Motor neuron (in vitro differentiated cells): ENCODE data around the gene FARSA. TPM values are rescaled to one million over a fixed set of nuclear protein-coding genes. Genes with fewer than 3 reads are reported as not detected.
"Not testable (repeated sequence)": the region's sequence is repeated elsewhere in the genome, so short reads cannot be mapped to it uniquely, and the experiment has no call there.

Experiments used
- ATAC-seq, 8 experiments: fragments of 200-7000 bp; cut with Tn5 transposase; replicated peaks in 6 of 8; 2 replicates each; pipeline ENCODE4 v1.8.0; 2021; ENCODE audit warnings: mild to moderate bottlenecking in 8 of 8, moderate library complexity in 8 of 8
- H3K27ac ChIP-seq, 2 donors: fragments of 250-450 bp; sonication (Bioruptor Pico); 2 replicates each; pipeline ENCODE4 v1.9.0; 2021; ENCODE audit warnings: antibody characterized with exemption in 2 of 2, mild to moderate bottlenecking in 2 of 2, moderate library complexity in 1 of 2
- H3K4me1 ChIP-seq, 2 donors: fragments of 250-450 bp; sonication (Bioruptor Pico); replicated peaks in 1 of 2; 2 replicates each; pipeline ENCODE4 v1.6.1; 2021; ENCODE audit warnings: antibody characterized with exemption in 2 of 2, mild to moderate bottlenecking in 2 of 2, moderate library complexity in 1 of 2
- H3K4me3 ChIP-seq, 5 donors: fragments of 250-450 bp; sonication (Bioruptor Pico); 2 replicates each; pipeline ENCODE4 v1.9.0; 2021; ENCODE audit warnings: antibody characterized with exemption in 5 of 5, mild to moderate bottlenecking in 5 of 5, moderate library complexity in 4 of 5
- WGBS, 10 experiments: fragments of 450-650 bp; shearing (Covaris generic); methylation state at CpG; one replicate each; pipeline ENCODE4 v1.0.0; 2022; 5-methylcytosine and 5-hydroxymethylcytosine counted together
- in situ Hi-C, 9 experiments: fragments of 400-800 bp; cut with MboI; loops; one replicate each; pipeline ENCODE4 v1.15.0; 2021; ENCODE audit warnings: low sequenced_read_pairs in 9 of 9, low pct_unique_long_range_greater_than_20kb in 2 of 9; ENCODE audit not compliant: unreplicated experiment in 9 of 9
- total RNA-seq, 8 experiments: library from RNA; unstranded; fragments of 300-600 nt; gene quantifications; 2 replicates each; pipeline versions ENCODE4 v1.2.3 to v1.2.4, GENCODE V29; 2022

The FARSA gene
- total RNA-seq, 8 experiments from 2014 or later, result 49.5 to 112 (median 74.9) TPM

DNA sequence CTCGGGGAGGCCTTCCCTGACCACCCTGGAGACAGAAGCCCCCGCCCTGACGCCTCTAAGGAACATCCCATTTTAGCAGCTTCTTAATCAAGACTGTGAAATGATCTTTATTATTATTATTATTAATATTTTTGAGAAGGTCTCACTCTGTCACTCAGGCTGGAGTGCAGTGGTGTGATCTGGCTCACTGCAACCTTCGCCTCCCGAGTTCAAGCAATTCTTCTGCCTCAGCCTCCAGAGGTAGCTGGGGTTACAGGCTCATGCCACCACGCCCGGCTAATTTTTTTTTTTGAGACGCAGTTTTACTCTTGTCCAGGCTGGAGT, 32.3 kb upstream of the FARSA start:
- in situ Hi-C loops, result no loop called here
- Histone ChIP-seq H3K4me1 (peaks cover 0 to 4% of the 10 kb centered on the region in 2 donors), H3K4me3 (peak overlapping the region in 2 of 5 donors; percentile 30 to 33), H3K27ac (no peak overlapping the region)
- ATAC-seq, result no peak
- WGBS, 10 experiments, result 53 to 87% (median 57%) methylated on average over 3 to 5 of the region's 8 CpGs; no CpG with 5 or more reads in 7 of the 10 experiments

DNA sequence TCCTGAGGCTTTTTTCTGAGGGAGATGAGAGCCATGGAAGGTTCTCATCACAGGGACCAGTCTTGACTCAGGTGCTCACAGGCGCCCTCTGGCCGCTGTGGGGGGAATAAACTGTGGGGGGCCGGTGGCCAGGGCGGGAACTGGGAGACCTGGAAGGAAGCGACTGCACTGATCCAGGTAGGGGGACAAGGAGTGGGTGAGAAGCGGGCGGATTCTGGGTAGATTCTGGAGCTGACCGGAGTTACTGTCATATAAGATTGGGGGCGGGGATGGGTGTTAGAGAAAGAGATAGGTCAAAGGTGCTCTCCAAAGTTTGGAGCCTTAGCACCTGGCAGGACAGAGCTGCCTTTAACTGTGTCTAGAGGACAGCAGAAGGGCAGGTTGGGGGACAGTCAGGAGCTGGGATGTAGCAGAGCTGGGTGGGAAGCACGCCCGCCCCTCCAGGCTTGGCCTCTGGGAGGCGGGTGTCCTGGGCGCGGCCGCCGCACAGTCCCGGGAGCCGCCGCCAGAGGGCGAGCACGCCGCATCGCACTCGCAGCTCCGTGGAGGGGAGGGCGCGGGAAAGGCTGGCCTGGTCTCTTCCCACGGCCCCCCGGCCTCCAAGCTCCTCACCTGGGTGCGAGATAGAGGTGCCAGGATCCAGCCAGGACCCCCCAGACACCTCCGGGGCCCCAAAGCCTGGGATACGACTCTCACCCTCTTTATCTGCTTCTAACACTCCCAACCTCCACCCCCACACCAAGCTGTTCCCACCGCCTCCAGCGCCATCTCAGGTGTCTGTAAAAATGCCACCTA, 31.7 kb upstream of the FARSA start:
- peak; percentile 92 to 99 (median 96) for ATAC-seq
- Histone ChIP-seq H3K4me1 (peaks cover 0 to 4% of the 10 kb centered on the region in 2 donors), H3K4me3 (peak overlapping the region; percentile 7 to 33 (median 28)), H3K27ac (no peak overlapping the region)
- 0 to 6% (median 0%) methylated on average over 1 to 7 of the region's 34 CpGs; no CpG with 5 or more reads in 4 of the 10 experiments for WGBS, 10 experiments
- in situ Hi-C loops, result no loop called here

DNA sequence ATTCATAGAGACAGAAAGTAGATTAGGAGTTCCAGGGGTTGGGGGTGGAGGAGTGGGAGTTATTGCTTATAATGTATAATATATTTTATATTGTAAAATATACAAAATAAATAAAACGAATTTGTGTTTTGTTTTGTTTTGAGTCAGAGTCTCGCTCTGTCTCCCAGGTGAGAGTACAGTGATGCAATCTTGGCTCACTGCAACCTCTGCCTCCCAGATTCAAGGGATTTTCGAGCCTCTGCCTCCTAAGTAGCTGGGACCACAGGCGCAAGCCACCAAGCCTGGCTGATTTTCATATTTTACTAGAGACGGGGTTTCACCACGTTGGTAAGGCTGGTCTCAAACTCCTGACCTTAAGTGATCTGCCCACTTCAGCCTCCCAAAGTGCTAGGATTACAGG, 26.0 kb upstream of the FARSA start:
- Histone ChIP-seq H3K4me3 (no peak overlapping the region), H3K27ac (no peak overlapping the region), H3K4me1 (peaks cover 5 to 12% of the 10 kb centered on the region in 2 donors)
- in situ Hi-C loops, result no loop called here
- WGBS, 10 experiments, result 20 to 71% (median 57%) methylated on average over 1 to 5 of the region's 6 CpGs; no CpG with 5 or more reads in 4 of the 10 experiments
- ATAC-seq, result no peak

DNA sequence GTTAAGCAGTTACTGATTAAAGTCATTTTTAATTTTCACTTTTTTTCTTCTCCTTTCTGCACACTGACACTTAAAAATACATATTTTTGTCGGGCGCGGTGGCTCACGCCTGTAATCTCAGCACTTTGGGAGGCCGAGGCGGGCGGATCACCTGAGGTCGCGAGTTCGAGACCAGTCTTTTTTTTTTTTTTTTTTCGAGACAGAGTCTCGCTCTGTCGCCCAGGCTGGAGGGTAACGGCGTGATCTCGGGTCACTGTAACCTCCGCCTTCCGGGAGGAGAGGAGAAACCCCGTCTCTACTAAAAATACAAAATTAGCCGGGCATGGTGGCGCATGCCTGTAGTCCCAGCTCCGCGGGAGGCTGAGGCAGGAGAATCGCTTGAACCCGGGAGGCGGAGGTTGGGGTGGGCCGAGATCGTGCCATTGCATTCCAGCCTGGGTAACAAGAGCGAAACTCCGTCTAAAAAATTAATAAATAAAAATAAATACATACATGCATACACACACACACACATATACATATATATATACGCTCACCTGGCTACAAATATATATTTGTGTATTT, 24.0 kb upstream of the FARSA start:
- peak overlapping the region; percentile 88 to 99 (median 98) for H3K4me3 ChIP-seq
- in situ Hi-C loops, result not testable (repeated sequence)
- peaks cover 5 to 12% of the 10 kb centered on the region in 2 donors for H3K4me1 ChIP-seq
- ATAC-seq, result peak in 4 of 8 experiments; percentile 4 to 19 (median 18)
- peak overlapping the region; percentile 83 to 97 for H3K27ac ChIP-seq
- 15 to 86% (median 67%) methylated on average over 2 to 27 of the region's 31 CpGs for WGBS, 10 experiments

DNA sequence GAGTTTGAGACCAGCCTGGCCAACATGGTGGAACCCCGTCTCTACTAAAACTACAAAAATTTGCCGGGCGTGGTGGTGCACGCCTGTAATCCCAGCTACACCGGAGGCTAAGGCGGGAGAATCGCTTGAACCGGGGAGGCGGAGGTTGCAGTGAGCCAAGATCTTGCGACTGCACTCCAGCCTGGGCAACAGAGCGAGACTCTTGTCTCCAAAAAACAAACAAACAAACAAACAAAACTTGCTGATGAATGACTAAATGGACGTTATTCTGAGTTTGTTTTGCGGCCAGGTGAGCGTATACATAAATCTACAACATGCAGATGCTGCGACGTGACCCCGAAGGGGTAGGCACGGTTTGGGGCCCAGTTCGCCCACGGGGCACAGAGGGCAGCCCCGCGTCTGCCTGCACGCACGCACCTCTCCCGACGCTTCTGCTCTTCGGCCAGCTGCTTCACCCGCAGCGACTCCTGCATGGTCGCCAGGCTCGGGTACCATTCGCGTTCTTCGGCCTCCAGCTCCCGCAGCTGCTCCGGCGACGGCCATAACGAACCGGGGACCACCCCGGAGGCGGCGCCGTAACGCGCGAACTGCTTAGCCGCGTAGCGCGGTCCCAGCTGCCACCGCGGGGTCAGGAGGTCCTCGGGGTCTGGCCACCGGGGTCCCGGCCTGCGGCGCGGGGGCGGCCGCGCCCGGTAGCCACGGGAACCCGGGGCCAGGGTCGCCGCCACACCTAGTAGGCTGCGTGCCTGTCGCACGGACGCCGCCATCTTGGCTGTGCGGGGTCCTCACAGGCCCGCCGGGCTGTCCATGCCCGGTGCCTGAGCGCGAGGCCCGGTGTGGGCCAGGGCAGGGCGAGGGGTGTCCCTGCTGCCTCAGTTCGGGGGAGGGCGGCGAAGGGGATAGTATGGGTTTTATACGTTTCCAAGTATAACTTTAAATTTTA, 23.2 kb upstream of the FARSA start, which contains the start of gene GADD45GIP1:
Gene GADD45GIP1 (minus strand): TSS at position 778 of the 943 bp plus-strand sequence. CDS start 11 bp downstream, at position 767.
- peak; percentile 89 to 95 (median 93) for ATAC-seq
- in situ Hi-C loops, result no loop called here
- Histone ChIP-seq H3K27ac (peak within 1 kb of the TSS; percentile 83 to 97), H3K4me1 (peaks cover 5 to 12% of the 10 kb centered on the region in 2 donors), H3K4me3 (peak within 1 kb of the TSS; percentile 88 to 99 (median 98))
- WGBS, 10 experiments, result 0 to 13% (median 2%) methylated on average over 1 to 27 of the region's 84 CpGs; no CpG with 5 or more reads in 2 of the 10 experiments

DNA sequence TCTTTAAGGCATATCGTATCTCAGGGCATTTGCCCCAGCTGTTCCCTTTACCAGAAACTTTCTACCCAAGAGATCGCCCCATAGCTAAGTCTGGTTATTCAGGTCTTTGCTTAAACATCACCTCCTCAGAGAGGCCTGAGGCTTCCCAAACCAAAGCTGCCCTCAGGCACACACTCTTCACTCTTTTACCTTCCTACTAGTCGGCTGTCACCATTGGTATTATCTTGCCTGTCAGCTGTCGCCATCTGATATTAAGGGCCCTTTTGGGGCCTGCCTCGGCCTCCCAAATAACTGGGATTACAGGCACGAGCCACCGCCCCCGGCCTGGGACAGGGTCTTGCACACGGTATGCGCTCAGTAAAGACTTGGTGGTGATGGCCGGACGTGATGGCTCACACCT, 22.5 kb upstream of the FARSA start:
- WGBS, 10 experiments, result 10 to 80% (median 71%) methylated on average over 3 to 11 of the region's 12 CpGs; no CpG with 5 or more reads in 3 of the 10 experiments
- in situ Hi-C loops, result no loop called here

DNA sequence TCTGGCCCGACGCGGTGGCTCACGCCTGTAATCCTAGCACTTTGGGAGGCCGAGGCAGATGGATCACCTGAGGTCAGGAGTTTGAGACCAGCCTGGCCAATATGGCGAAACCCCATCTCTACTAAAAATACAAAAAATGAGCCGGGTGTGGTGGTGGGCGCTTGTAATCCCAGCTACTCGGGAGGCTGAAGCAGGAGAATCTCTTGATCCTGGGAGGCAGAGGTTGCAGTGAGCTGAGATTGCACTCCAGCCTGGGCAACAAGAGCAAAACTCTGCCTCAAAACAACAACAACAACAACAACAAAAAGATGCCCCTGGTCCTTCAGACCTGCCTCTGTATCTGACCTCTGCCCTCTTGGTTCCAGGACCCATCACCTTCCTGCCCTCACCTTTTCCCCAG, 22.1 kb upstream of the FARSA start:
- ATAC-seq, H3K27ac ChIP-seq, in situ Hi-C loops, H3K4me3 ChIP-seq: not testable (repeated sequence)
- 80 to 100% (median 97%) methylated on average over 1 to 6 of the region's 9 CpGs; no CpG with 5 or more reads in 5 of the 10 experiments for WGBS, 10 experiments
- H3K4me1 ChIP-seq, result peaks cover 5 to 12% of the 10 kb centered on the region in 2 donors

More for the DNA sequence above, 22.5 kb upstream of the FARSA start:
- no peak for ATAC-seq
- Histone ChIP-seq H3K4me1 (peaks cover 5 to 12% of the 10 kb centered on the region in 2 donors), H3K27ac (no peak overlapping the region), H3K4me3 (peak overlapping the region; percentile 88 to 99 (median 98))

DNA sequence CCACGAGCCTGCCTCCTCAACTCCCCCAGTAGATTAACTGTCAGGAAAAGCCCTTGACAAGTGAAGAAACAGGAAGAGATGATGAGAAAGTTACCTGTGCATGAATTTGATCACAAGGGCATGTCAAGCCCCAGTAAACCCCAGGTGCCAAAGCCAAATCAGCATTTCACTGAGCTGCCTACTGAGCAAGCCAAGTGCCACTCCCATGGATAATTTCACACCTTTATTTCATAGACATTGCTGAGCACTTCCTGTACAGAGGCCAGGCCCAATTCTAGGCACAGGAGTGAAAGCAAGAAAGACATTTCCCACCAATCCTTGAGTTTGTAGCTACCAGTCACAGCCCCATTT, 21.1 kb upstream of the FARSA start:
- in situ Hi-C loops, result no loop called here

DNA sequence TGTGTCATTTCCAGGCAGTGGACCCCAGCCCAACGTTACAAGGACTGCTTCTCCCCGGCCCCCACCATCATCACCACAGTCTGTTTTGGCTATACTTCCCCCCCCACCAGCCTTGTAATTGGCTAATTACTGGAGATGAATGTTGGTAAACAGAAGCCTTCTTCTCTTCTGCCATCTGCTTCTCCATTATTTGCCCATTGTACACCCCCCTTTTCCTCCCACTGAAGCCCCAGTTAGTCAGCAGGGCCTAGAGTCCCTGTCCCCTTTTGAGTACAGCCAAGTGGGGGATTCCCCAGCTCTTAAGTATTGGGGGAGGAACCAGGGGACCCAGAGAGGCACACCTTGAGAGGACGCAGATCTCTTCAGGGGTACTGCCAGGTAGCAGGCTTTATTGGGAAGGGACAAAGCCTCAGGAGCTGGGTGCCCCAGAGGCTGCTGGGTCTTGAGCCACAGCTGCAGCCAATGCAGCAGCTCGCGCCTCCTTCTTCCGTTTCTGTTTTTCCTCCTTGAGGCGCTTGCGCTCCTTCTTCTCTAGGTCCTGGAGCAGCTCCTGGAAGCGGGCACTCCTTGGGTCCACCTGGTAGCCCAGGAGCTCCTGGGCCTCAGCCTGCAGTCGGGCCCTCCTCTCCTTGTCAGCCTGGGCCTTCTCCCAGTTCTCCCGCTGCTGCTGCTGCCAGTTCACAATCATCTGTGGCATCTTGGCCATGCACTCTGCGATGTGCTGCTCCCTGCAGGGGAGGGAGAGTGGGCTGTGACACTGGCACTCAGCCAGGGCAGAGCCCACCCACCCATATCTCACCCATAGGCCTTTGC, 20.5 kb upstream of the FARSA start:
- 63 to 94% (median 80%) methylated on average over 1 to 5 of the region's 12 CpGs; no CpG with 5 or more reads in 5 of the 10 experiments for WGBS, 10 experiments
- Histone ChIP-seq H3K4me1 (peaks cover 5 to 12% of the 10 kb centered on the region in 2 donors), H3K4me3 (no peak overlapping the region), H3K27ac (no peak overlapping the region)
- in situ Hi-C loops, result no loop called here
- no peak for ATAC-seq

More for the DNA sequence above, 21.1 kb upstream of the FARSA start:
- H3K4me3 ChIP-seq, result no peak overlapping the region
- no peak overlapping the region for H3K27ac ChIP-seq
- WGBS, 10 experiments, result 0 to 80% methylated on average over 1 of the region's 1 CpG; no CpG with 5 or more reads in 8 of the 10 experiments
- ATAC-seq, result no peak
- peaks cover 5 to 12% of the 10 kb centered on the region in 2 donors for H3K4me1 ChIP-seq

DNA sequence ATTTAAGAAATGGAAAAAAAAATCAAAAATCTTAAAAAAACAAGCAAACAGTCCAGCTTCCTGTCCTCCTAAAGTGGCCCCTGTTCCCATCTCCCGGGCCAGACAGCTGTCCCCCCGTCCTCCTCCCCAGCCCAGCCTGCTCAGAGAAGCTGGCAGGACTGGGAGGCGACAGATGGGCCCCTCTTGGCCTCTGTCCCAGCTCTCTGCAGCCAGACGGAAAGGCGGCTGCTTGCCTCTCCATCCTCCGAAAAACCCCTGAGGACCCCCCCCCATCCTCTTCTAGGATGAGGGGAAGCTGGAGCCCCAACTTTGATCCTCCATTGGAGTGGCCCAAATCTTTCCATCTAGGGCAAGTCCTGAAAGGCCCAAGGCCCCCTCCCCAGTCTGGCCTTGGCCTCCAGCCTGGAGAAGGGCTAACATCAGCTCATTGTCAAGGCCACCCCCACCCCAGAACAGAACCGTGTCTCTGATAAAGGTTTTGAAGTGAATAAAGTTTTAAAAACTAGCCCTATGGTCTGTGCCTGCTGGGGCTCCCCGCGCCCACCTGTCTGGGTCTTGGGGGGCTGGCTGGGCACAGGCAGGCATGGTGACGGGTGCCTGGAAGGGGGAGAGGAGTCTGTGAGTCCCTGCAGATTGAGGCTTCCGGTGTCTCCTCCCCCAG, 19.8 kb upstream of the FARSA start:
- WGBS, 10 experiments, result 32 to 100% (median 84%) methylated on average over 1 to 5 of the region's 11 CpGs; no CpG with 5 or more reads in 3 of the 10 experiments
- ATAC-seq, result no peak
- Histone ChIP-seq H3K4me1 (peaks cover 5 to 12% of the 10 kb centered on the region in 2 donors), H3K4me3 (no peak overlapping the region), H3K27ac (no peak overlapping the region)
- in situ Hi-C loops, result no loop called here

DNA sequence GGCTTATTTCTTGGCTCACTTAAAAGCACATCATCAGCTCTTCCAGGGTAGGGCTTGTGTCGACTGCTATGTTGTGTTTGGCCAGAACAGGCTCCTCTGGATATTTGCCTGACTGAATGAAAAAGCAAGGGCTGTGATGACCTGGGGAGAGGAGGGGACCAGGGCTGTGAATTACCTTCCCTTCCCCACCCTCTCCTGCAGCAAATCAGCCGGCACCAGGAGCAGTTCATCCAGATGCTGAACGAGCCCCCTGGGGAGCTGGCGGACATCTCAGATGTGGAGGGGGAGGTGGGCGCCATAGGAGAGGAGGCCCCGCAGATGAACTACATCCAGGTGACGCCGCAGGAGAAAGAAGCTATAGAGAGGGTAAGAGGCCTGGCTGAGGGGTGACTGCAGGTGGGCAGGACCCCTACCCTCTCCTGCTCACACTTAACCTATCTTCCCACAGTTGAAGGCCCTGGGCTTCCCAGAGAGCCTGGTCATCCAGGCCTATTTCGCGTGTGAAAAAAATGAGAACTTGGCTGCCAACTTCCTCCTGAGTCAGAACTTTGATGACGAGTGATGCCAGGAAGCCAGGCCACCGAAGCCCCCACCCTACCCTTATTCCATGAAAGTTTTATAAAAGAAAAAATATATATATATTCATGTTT, 19.1 kb upstream of the FARSA start:
- WGBS, 10 experiments, result 43 to 100% (median 87%) methylated on average over 2 to 9 of the region's 12 CpGs; no CpG with 5 or more reads in 3 of the 10 experiments
- H3K27ac ChIP-seq, result no peak overlapping the region
- no peak overlapping the region for H3K4me3 ChIP-seq
- ATAC-seq, result no peak
- peaks cover 5 to 12% of the 10 kb centered on the region in 2 donors for H3K4me1 ChIP-seq
- in situ Hi-C loops, result no loop called here
